OCI-LY3 (cell line): ENCODE measurements around the gene RAB3GAP2.

Experiments used
- EZH2phosphoT487 ChIP-seq: fragments of 200-600 bp; shearing (Covaris generic); IDR thresholded peaks from 2 replicates; pipeline ENCODE4 v1.6.1; 2018; ENCODE audit warnings: antibody characterized with exemption, mixed run types, low read depth
- TF ChIP-seq, protein P1 (sequence below): fragments of 200-600, 300-600 bp; sonication (generic); IDR thresholded peaks from 2 replicates; pipeline ENCODE4 v1.5.1; 2014; ENCODE audit warnings: antibody characterized with exemption, low read length, low read depth

- TF ChIP-seq, protein P1, sequence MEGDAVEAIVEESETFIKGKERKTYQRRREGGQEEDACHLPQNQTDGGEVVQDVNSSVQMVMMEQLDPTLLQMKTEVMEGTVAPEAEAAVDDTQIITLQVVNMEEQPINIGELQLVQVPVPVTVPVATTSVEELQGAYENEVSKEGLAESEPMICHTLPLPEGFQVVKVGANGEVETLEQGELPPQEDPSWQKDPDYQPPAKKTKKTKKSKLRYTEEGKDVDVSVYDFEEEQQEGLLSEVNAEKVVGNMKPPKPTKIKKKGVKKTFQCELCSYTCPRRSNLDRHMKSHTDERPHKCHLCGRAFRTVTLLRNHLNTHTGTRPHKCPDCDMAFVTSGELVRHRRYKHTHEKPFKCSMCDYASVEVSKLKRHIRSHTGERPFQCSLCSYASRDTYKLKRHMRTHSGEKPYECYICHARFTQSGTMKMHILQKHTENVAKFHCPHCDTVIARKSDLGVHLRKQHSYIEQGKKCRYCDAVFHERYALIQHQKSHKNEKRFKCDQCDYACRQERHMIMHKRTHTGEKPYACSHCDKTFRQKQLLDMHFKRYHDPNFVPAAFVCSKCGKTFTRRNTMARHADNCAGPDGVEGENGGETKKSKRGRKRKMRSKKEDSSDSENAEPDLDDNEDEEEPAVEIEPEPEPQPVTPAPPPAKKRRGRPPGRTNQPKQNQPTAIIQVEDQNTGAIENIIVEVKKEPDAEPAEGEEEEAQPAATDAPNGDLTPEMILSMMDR, result no peak
- TF ChIP-seq EZH2phosphoT487, result no peak
These were observed 2.1 kb upstream of the RAB3GAP2 start for GRCh38 chr1:220274251-220274855.
